VCaP (cell line): ENCODE measurements around the gene RIPK1.
"Not testable (repeated sequence)": the region's sequence is repeated elsewhere in the genome, so short reads cannot be mapped to it uniquely, and the experiment has no call there.

Source experiments
- H3K27ac ChIP-seq: fragments of 450-650 bp; 2 replicates; pipeline ENCODE4 v1.5.1; 2017
- TF ChIP-seq, protein P1 (sequence below): fragments of 450-650 bp; conservative IDR thresholded peaks from 2 replicates; pipeline ENCODE4 v1.5.1; 2017; ENCODE audit warnings: mild to moderate bottlenecking, moderate library complexity

Gene RIPK1

DNA sequence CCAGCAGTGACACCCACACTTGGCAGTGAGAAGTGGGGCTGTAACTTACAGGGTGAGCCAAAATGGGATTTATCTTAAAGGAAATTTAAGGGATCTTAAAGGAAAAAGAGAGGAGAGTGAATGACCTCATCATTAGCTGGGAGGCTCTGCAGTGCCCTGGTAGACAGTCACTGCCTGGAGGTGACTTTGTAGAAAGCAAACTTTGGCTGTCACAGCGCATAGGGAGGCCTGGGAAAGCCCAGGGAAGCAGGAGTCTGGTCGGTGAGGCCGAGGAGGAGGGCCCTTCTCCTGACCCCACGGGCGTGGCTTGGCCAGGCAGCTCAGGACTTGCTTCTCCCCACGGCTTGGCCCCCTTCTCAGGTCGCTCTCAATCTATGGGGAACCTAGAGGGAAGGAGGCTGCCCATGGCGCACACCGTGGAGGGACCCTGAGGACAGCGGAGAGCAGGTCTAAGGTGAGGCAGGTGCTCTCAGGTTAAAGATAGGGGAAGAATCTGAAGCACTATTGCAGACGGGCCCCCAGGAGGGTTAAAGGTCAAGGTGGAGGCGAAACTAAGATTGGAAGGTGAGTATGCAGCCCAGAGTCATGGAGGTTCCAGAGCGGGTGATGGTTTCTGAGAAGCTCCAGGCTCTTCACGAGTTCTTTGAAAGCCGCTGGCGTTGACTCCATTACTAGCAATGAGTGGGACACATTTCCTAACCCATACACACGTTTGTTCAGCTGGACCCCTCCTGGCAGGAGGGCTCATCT lies 15.6 kb upstream of the RIPK1 start:
- TF ChIP-seq, protein P1, sequence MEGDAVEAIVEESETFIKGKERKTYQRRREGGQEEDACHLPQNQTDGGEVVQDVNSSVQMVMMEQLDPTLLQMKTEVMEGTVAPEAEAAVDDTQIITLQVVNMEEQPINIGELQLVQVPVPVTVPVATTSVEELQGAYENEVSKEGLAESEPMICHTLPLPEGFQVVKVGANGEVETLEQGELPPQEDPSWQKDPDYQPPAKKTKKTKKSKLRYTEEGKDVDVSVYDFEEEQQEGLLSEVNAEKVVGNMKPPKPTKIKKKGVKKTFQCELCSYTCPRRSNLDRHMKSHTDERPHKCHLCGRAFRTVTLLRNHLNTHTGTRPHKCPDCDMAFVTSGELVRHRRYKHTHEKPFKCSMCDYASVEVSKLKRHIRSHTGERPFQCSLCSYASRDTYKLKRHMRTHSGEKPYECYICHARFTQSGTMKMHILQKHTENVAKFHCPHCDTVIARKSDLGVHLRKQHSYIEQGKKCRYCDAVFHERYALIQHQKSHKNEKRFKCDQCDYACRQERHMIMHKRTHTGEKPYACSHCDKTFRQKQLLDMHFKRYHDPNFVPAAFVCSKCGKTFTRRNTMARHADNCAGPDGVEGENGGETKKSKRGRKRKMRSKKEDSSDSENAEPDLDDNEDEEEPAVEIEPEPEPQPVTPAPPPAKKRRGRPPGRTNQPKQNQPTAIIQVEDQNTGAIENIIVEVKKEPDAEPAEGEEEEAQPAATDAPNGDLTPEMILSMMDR, result no peak
- H3K27ac ChIP-seq, result no peak overlapping the region

DNA sequence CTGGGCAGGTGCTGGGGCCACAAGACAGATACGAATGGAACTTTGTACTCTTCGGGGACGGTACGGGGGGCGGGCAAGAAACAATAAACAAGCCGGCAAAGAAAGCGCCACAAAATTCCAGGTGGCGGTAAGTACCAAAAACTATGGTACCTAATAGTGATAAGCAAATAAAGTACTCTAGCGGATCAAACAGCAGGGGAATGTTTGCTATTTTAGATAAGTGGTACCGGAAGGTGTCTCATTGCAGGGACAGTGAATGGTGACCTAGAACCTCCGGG lies 15.1 kb upstream of the RIPK1 start:
- no peak overlapping the region for H3K27ac ChIP-seq
- TF ChIP-seq, protein P1, result no peak

DNA sequence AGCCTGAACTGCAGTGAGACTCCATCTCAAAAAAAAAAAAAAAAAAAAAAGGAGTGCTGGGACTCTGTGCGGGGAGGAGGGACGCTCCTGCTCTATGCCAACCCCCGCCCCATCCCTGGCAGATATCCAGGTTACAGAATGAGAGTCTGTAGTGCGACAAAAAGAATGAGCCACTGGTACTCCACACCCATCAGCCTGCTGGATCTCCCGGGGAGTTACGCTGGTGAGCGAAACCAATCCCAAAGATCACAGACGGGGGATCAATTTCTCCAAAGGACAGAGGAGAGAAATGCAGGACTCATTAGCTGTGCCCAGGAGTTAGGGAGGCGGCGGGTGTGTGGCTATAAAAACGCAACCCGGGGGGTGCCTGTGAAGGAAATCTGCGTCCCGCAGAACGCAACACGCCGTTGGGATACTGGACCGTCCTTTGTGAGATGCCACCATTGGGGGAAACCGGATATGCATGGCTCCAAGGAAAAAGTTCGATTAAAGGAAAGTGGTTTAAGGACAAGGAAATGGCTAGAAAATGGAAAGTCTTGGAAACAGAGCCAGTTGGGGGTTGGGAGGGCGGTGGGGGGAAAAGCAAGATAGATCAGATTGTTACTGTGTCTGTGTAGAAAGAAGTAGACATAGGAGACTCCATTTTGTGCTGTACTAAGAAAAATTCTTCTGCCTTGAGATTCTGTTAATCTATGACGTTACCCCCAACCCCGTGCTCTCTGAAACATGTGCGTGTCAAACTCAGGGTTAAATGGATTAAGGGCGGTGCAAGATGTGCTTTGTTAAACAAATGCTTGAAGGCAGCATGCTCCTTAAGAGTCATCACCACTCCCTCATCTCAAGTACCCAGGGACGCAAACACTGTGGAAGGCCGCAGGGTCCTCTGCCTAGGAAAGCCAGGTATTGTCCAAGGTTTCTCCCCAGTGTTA lies 13.8 kb upstream of the RIPK1 start:
- H3K27ac ChIP-seq, result not testable (repeated sequence)

DNA sequence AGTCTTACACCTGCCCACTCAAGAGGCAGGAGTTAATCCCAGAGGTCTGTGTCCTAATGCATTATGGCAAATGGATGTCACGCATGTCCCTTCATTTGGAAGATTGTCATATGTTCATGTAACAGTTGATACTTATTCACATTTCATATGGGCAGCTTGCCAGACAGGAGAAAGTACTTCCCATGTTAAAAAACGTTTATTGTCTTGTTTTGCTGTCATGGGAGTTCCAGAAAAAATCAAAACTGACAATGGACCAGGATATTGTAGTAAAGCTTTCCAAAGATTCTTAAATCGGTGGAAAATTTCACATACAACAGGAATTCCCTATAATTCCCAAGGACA lies 13.2 kb upstream of the RIPK1 start:
- H3K27ac ChIP-seq, result not testable (repeated sequence)

DNA sequence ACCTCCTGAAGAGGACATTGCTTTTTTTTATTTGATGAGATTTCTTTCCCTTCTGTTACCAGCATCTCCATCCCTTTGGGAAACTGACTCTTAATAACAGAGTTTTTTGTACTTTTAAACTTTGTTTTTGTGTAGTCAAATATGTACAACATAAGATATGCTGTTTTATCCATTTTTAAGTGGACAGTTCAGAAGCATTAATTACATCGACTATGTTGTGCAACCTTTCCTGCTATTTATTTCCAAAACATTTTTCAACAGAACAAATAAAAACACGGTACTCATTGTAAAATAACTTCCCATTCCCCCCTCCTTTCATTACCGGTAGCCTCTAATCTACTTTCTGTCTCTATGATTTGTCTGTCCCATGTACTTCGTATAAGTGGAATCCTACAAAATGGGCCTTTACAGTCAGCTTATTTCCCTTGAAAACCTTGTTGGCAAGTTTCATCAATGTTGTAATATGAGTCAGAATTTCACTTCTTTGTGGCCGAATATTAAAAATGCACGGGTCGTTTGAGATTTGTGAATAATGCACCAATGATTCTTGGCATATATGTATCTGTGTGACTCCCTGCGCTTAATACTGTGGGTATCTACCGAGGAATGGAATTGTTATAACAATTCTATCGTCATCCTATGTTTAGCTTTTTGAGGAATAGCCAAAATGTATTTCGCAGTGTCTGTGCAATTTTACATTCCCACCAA lies 11.1 kb upstream of the RIPK1 start:
- no peak overlapping the region for H3K27ac ChIP-seq
- TF ChIP-seq, protein P1, result no peak

DNA sequence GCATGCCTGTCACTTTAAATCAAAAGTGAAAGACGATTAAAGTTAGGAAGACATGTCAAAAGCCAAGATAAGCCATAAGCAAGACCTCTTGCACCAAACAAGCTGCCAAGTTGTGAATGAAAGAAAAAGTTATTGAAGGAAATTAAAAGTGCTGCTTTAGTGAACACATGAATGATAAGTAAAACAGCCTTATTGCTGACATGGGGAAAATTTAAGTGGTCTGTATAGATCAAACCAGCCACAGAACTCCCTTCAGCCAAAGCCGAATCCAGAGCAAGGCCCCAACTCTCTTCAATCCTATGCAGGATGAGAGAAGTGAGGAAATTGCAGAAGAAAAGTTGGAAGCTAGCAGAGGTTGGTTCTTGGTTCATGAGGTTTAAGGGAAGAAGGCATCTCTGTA lies 9.3 kb upstream of the RIPK1 start:
- TF ChIP-seq, protein P1, result no peak
- no peak overlapping the region for H3K27ac ChIP-seq

DNA sequence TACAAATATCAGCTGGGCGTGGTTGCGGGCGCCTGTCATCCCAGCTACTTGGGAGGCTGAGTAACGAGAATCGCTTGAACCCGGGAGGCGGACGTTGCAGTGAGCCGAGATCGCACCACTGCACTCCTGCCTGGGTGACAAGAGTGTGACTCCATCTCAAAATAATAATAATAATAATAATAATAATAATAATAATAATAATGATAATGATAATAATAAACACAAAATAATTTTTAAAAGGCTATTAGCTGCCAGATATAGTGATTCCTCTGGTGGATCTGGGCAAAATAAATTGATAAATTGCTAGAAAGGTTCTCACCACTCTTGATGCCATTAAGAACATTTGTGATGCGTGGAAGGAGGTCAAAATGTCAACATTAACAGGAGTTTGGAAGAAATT lies 8.2 kb upstream of the RIPK1 start:
- H3K27ac ChIP-seq, result not testable (repeated sequence)

DNA sequence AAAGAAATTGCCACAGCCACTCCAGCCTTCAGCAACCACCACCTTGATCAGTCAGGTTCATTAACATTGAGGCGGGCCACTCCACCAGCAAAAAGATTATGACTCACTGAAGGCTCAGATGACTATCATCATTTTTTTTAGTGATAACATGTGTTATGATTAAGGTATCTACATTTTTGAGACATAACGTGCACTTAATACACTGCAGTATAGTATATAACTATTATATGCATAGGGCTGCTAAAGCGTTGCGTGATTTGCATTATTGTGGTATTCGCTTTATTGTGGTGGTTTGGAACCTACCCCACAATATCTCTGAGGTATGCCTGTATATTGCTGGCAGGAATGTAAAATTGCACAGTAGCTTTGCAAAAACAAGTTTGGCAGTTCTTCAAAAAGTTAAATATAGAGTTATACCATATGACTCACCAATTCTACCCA lies 6.8 kb upstream of the RIPK1 start:
- no peak overlapping the region for H3K27ac ChIP-seq
- TF ChIP-seq, protein P1, result no peak

DNA sequence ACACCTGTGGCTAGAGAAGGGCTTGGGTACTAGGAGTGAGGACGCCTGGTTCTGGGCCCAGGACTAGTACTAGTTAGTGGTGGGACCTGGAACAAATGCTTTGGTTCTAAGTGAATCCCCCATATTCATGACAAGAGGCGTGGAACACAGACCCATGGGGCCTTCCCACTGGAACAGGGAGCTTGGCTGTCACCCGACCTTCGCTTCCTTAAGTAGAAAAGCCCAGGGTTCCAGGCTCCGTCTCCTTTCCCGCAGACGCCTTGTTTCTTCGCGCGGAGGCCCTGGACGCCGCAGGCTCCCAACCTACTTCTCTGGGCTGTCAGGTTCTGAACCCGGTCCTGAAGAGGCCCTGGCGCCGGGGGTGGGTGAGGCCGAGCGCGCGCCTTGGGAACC lies 5.0 kb upstream of the RIPK1 start:
- H3K27ac ChIP-seq, result peak overlapping the region; percentile 56
